A673 (cell line): ENCODE results near the gene TBC1D4.

Source experiments
- CTCF ChIP-seq: fragments of 300-800, 200-600 bp; sonication (generic); conservative IDR thresholded peaks from 2 replicates; pipeline ENCODE4 v1.5.1; 2017; ENCODE audit warnings: low read depth, mild to moderate bottlenecking, antibody characterized with exemption, low read length, moderate library complexity, mixed read lengths
- EZH2 ChIP-seq: fragments of 200-600 bp; sonication (generic); IDR thresholded peaks from 2 replicates; pipeline ENCODE4 v1.6.1; 2017; ENCODE audit warnings: borderline replicate concordance, low read depth, mild to moderate bottlenecking, mixed read lengths, antibody characterized with exemption, low read length; ENCODE audit not compliant: poor library complexity, severe bottlenecking

DNA sequence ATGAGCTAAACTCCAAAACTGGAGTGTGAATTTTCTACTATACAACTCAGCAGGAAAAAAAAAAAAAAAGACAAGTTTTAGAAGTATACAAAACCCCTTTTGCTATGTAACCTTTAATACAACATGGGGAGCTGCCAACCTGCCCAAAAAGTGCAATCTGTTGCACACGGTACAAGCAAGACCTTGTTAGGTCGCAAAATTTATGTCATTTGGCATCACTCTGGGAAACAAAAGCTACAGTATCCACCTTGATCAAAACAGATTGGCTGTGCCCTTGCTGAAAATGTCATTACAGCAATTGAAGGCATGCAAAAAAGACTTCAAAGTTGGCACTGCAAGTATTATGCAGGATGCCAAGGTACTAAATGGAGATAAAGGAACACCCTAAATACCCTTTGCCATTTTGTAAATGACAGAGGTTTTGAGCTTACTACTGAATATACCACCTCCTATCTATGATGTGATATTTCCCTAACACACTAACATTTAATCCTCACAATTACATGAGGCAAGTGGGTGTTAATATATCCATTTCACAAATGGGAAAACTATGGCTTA is 150.1 kb downstream of the TBC1D4 start:
- TF ChIP-seq CTCF = no peak
- no peak for TF ChIP-seq EZH2
